CD4-positive, CD25-positive, alpha-beta regulatory T cell (primary cell): ENCODE results near the gene UACA. TPM values are rescaled to one million over a fixed set of nuclear protein-coding genes. Genes with fewer than 3 reads are reported as not detected.

Experiments used
- ATAC-seq, 2 donors: fragments of 150-1000 bp; cut with Tn5 transposase; one replicate each; pipeline ENCODE4 v1.10.0; 2021; ENCODE audit warnings: low read depth in 2 of 2, moderate number of reproducible peaks in 2 of 2, moderate library complexity in 1 of 2
- DNase-seq, 3 donors: peaks; one replicate each; pipeline versions ENCODE4 v3.0.0 to v3.0.0-alpha.2; 2012 to 2022; ENCODE audit warnings: mixed read lengths in 1 of 3
- H3K27ac ChIP-seq: one replicate; pipeline ENCODE4 v1.7.0; 2013; ENCODE audit warnings: mild to moderate bottlenecking, low read length; ENCODE audit not compliant: insufficient read depth, poor library complexity, severe bottlenecking
- H3K27me3 ChIP-seq: one replicate; pipeline ENCODE4 v1.7.0; 2013; ENCODE audit warnings: low read length; ENCODE audit not compliant: control insufficient read depth, insufficient read depth
- H3K36me3 ChIP-seq: one replicate; pipeline ENCODE4 v1.7.0; 2013; ENCODE audit warnings: mild to moderate bottlenecking, low read length, moderate library complexity; ENCODE audit not compliant: control insufficient read depth, insufficient read depth
- H3K4me1 ChIP-seq: 2 replicates; pipeline ENCODE4 v1.7.0; 2013; ENCODE audit warnings: mild to moderate bottlenecking, low read length; ENCODE audit not compliant: insufficient read depth, control insufficient read depth, poor library complexity, severe bottlenecking
- H3K4me3 ChIP-seq: one replicate; pipeline ENCODE4 v1.7.0; 2013; ENCODE audit warnings: low read depth, mild to moderate bottlenecking, low read length, moderate library complexity
- H3K9me3 ChIP-seq, 2 experiments: 1 replicate in 1 of 2; 2 replicates in 1 of 2; pipeline ENCODE4 v1.7.0; 2013; ENCODE audit warnings: low read length in 2 of 2, mild to moderate bottlenecking in 1 of 2, moderate library complexity in 1 of 2; ENCODE audit not compliant: control insufficient read depth in 2 of 2
- H3K27ac Mint-ChIP-seq, 3 donors: one replicate each; pipeline ENCODE4 v1.8.0; 2020 to 2022; ENCODE audit warnings: mild to moderate bottlenecking in 3 of 3, mixed read lengths in 3 of 3, moderate library complexity in 2 of 3
- H3K27me3 Mint-ChIP-seq: one replicate; pipeline ENCODE4 v1.8.0; 2022; ENCODE audit warnings: mild to moderate bottlenecking, mixed read lengths
- H3K36me3 Mint-ChIP-seq: one replicate; pipeline ENCODE4 v1.8.0; 2020; ENCODE audit warnings: mixed read lengths
- H3K4me1 Mint-ChIP-seq, 4 donors: one replicate each; pipeline ENCODE4 v1.8.0; 2020 to 2022; ENCODE audit warnings: mixed read lengths in 4 of 4, mild to moderate bottlenecking in 1 of 4
- H3K4me3 Mint-ChIP-seq, 4 donors: one replicate each; pipeline ENCODE4 v1.8.0; 2020 to 2022; ENCODE audit warnings: mild to moderate bottlenecking in 4 of 4, mixed read lengths in 4 of 4, moderate library complexity in 3 of 4
- H3K9me3 Mint-ChIP-seq, 7 donors: one replicate each; pipeline ENCODE4 v1.8.0; 2020 to 2022; ENCODE audit warnings: mixed read lengths in 7 of 7, mild to moderate bottlenecking in 3 of 7, moderate library complexity in 2 of 7
- polyA plus RNA-seq, 4 donors: library from polyadenylated mRNA; unstranded; fragments of 300-500 nt; fragmentation: Illumina TruSeq; gene quantifications; one replicate each; pipeline ENCODE4 v1.2.3, GENCODE V29; 2021
- total RNA-seq: library from RNA; stranded (reverse); gene quantifications from one replicate; pipeline ENCODE4 v1.2.3, GENCODE V29; 2022

UACA gene
- total and polyA plus RNA-seq, 5 donors from 2014 or later = 0.47 TPM; not detected in 4

DNA sequence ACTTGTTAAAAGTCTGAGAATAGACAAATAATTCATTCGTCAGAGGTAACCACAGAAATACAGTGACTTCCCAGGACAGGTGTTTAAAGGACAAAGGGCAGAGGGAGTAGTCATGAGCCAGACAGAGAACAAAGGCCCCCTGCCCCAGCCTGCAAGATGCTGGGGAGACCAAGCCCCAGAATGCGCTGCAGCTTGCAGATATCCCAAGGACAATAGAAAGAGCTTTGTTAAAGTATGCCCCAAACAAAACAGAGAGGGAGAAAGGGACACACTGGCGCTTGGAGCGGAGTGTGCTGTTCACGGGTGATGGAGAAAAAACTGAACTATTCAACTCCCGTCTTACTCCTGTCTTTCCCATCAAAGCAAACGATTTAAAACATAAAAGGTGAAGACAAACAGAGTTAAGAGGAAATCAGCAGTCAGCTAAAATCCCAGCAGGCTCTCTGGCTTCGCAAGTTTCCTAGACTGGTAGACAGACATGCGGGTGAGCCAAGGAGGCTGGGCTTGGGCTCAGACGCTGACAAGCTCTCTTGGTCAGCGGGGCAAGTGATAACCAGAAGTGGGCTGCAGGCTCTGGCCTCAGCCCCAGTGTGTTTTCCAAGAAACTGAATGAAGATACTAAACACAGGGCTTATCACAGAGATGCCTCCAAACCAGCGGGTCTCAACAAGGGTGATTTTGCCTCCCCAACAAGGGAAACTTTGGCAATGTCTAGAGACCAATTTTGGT, 130.1 kb downstream of the UACA start:
- Mint-ChIP-seq H3K9me3 (no peaks in the 10 kb centered on the region), H3K27ac (no peak overlapping the region), H3K36me3 (no peaks in the 10 kb centered on the region), H3K4me3 (no peak overlapping the region), H3K4me1 (peaks cover 0 to 7% (median 3%) of the 10 kb centered on the region in 4 donors), H3K27me3 (peaks cover 13% of the 10 kb centered on the region)
- no peak overlapping the region for H3K27ac ChIP-seq
- DNase-seq (no peak), ATAC-seq (no peak)
- H3K27me3 ChIP-seq = no peaks in the 10 kb centered on the region
- no peak overlapping the region for H3K4me3 ChIP-seq
- no peaks in the 10 kb centered on the region for H3K36me3 ChIP-seq
- H3K4me1 ChIP-seq = no peaks in the 10 kb centered on the region
- no peaks in the 10 kb centered on the region for H3K9me3 ChIP-seq

DNA sequence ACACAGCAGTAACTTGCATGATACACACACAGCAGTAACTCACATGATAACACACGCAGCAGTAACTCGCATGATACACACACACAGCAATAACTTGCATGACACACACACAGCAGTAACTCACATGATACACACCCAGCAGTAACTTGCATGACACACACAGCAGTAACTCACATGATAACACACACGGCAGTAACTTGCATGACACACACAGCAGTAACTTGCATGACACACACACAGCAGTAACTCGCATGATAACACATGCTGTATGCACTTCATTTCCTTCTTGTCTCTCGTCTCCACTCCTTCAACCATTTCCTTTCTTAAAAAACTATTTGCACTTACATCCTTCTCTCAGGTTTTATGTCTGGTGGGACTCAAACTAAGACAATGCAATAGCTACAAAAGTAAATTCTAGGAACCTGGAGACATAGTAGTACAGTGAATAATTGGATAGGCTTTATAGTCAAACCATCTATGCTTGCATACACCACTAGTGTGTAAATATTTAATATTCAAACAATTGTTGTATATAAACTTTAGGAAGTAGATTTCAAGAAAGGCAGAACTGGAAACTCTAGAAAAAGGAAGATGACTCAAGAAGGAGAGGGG, 130.8 kb downstream of the UACA start:
- Mint-ChIP-seq H3K4me3 (no peak overlapping the region), H3K9me3 (peaks cover 0 to under 1% (median 0%) of the 10 kb centered on the region in 7 donors), H3K36me3 (no peaks in the 10 kb centered on the region), H3K27ac (no peak overlapping the region), H3K27me3 (peaks cover 15% of the 10 kb centered on the region), H3K4me1 (peaks cover 0 to 7% (median 3%) of the 10 kb centered on the region in 4 donors)
- Histone ChIP-seq H3K36me3 (no peaks in the 10 kb centered on the region), H3K27ac (no peak overlapping the region), H3K4me1 (no peaks in the 10 kb centered on the region), H3K27me3 (no peaks in the 10 kb centered on the region), H3K9me3 (no peaks in the 10 kb centered on the region), H3K4me3 (no peak overlapping the region)
- no peak for ATAC-seq
- DNase-seq = no peak

DNA sequence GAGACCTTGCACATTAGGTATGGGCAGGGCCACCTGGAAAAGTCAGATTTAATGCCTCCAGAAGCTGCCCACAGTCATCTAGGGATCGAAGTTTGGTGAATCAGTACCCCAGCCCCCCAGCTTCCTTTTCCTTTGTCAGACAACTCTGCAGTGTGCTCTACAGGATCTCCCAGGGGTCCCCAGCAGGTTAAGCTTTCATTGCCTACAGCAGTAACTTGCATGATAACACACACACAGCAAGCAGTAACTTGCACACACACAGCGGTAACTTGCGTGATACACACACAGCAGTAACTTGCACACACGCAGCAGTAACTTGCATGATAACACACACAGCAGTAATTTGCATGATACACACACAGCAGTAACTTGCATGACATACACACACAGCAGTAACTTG, 131.3 kb downstream of the UACA start:
- Histone ChIP-seq H3K36me3 (no peaks in the 10 kb centered on the region), H3K27ac (no peak overlapping the region), H3K4me1 (no peaks in the 10 kb centered on the region), H3K9me3 (no peaks in the 10 kb centered on the region), H3K27me3 (no peaks in the 10 kb centered on the region), H3K4me3 (no peak overlapping the region)
- Mint-ChIP-seq H3K4me1 (peaks cover 0 to 7% (median 3%) of the 10 kb centered on the region in 4 donors), H3K9me3 (peaks cover 0 to 2% (median 0%) of the 10 kb centered on the region in 7 donors), H3K27ac (no peak overlapping the region), H3K27me3 (peaks cover 17% of the 10 kb centered on the region), H3K4me3 (no peak overlapping the region), H3K36me3 (no peaks in the 10 kb centered on the region)
- DNase-seq (no peak), ATAC-seq (no peak)

DNA sequence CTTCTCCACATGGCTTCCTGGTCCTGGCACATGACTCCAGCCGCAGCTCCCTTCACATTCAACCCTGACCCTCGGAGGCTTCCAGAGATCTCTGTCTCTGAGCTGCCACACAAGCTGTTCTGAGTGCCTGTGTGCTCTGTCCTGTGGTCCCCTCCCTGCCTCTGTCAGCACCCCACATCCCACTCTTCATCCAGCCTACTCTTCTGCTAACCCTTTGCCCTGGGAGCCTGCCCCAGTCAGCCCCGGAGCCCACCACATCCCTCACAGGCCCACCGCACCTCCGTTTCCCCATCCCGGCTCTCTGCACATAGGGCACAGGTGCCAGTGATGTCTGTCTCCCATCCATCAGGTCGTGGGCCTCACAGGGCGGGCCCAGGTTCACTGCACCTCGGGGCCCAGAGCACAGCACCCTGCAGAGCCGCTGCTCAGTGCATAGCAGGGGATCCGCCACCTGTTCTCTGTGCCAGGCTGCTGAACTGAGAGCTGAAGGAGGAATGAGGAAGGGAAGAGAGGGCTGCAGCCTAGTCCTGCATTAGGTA, 133.6 kb downstream of the UACA start:
- H3K9me3 Mint-ChIP-seq = peaks cover 0 to 4% (median 0%) of the 10 kb centered on the region in 7 donors
- no peak for DNase-seq
- Histone ChIP-seq H3K27me3 (peaks cover 2% of the 10 kb centered on the region), H3K9me3 (no peaks in the 10 kb centered on the region), H3K36me3 (no peaks in the 10 kb centered on the region), H3K4me1 (no peaks in the 10 kb centered on the region), H3K27ac (no peak overlapping the region), H3K4me3 (no peak overlapping the region)
- no peak overlapping the region for H3K27ac Mint-ChIP-seq
- peaks cover 5% of the 10 kb centered on the region for H3K27me3 Mint-ChIP-seq
- no peak overlapping the region for H3K4me3 Mint-ChIP-seq
- peaks cover 0 to 6% (median 3%) of the 10 kb centered on the region in 4 donors for H3K4me1 Mint-ChIP-seq
- ATAC-seq = no peak
- H3K36me3 Mint-ChIP-seq = no peaks in the 10 kb centered on the region

DNA sequence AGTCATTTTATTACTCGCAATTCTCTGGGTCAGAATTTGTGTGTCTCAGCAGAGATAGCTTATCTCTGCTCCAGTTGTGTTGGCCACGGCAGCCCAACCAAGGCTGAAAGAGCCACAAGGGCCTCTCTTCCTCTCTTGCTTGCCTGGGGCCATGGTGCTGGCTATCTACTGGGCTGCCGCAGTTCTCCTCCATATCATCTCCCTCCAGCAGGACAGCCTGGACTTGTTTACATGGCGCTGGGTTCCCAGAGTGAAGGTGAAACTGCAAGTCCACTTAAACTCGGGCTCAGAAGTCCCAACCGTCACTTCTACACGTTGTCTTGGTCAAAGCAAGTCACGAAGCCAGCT, 134.8 kb downstream of the UACA start:
- H3K27ac ChIP-seq = no peak overlapping the region
- H3K4me3 Mint-ChIP-seq = no peak overlapping the region
- ATAC-seq (no peak), DNase-seq (no peak)
- no peak overlapping the region for H3K4me3 ChIP-seq
- no peaks in the 10 kb centered on the region for H3K9me3 ChIP-seq
- no peak overlapping the region for H3K27ac Mint-ChIP-seq
- peaks cover 5% of the 10 kb centered on the region for H3K27me3 Mint-ChIP-seq
- H3K9me3 Mint-ChIP-seq = peaks cover 0 to 6% (median 3%) of the 10 kb centered on the region in 7 donors
- no peaks in the 10 kb centered on the region for H3K36me3 ChIP-seq
- peaks cover 2% of the 10 kb centered on the region for H3K27me3 ChIP-seq
- no peaks in the 10 kb centered on the region for H3K4me1 ChIP-seq
- no peaks in the 10 kb centered on the region for H3K36me3 Mint-ChIP-seq
- peaks cover 0 to 6% (median 3%) of the 10 kb centered on the region in 4 donors for H3K4me1 Mint-ChIP-seq

DNA sequence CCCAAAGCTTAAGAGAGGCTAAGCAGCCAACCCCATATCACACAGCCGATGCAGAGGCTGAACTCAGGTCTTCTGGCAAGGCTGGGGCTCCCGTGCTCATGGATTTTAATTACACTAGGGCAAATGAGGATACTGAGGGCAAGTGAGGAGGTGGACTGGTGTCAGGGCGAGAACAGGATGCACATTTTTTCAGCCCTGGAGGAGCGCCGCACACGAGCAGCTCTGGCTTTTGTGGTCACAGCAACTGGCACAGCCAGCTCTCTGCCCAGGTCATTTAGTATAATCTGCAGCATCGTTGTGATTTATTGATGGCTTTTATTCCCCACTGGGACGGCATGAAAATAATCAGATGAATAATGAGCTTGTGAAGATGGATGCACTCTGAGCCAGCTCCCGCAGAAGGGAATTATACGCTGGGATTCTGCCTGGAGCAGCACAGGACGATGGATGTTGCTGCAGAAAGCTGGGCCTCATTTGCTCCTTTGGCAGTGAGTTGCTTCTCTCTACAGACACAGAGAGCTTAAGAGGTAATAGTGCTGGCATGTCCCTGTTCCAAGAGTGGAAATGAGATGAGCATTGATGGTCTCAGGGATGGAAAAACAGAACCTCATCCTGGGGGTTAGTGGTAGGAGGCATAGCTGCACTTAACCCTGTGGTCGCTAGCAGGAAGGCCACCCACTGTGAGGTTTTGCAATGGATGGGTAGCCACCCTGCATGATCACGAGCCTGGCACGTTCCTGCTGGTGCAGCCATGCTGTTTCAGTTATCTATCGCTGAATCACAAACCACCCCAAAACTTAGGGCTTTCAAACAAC, 135.4 kb downstream of the UACA start:
- Histone ChIP-seq H3K4me1 (no peaks in the 10 kb centered on the region), H3K9me3 (peaks cover under 1 to 2% of the 10 kb centered on the region in 2 experiments), H3K36me3 (no peaks in the 10 kb centered on the region), H3K27ac (no peak overlapping the region), H3K27me3 (peaks cover 2% of the 10 kb centered on the region), H3K4me3 (no peak overlapping the region)
- ATAC-seq (no peak), DNase-seq (no peak)
- H3K9me3 Mint-ChIP-seq = peaks cover 0 to 9% (median 3%) of the 10 kb centered on the region in 7 donors
- peaks cover 5% of the 10 kb centered on the region for H3K27me3 Mint-ChIP-seq
- peaks cover 0 to 4% (median 3%) of the 10 kb centered on the region in 4 donors for H3K4me1 Mint-ChIP-seq
- no peak overlapping the region for H3K4me3 Mint-ChIP-seq
- no peaks in the 10 kb centered on the region for H3K36me3 Mint-ChIP-seq
- no peak overlapping the region for H3K27ac Mint-ChIP-seq

DNA sequence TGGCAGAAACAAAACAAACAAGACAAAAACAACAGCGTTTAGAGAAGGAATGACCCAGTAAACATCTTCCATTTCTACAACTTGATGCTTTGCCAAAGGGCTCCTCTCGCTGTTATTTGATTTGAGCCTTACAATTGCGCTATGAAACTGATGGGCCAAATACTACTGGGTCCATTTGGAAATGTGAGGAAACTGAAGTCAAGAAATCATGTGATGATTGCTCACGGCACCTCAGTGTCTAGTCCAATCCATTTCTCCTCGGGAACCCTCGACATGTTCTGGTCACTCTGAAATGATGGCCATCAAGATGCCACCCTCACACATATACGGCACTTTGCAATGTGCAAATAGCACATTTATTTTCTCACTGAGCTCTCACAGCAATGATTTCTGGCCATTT, 136.0 kb downstream of the UACA start:
- ATAC-seq = no peak
- no peaks in the 10 kb centered on the region for H3K36me3 ChIP-seq
- H3K4me1 Mint-ChIP-seq = peaks cover 0 to 3% (median under 1%) of the 10 kb centered on the region in 4 donors
- peaks cover 0 to 9% (median 5%) of the 10 kb centered on the region in 7 donors for H3K9me3 Mint-ChIP-seq
- peaks cover 6 to 7% of the 10 kb centered on the region in 2 experiments for H3K9me3 ChIP-seq
- H3K36me3 Mint-ChIP-seq = no peaks in the 10 kb centered on the region
- H3K27ac Mint-ChIP-seq = no peak overlapping the region
- no peak for DNase-seq
- H3K27ac ChIP-seq = no peak overlapping the region
- H3K4me1 ChIP-seq = no peaks in the 10 kb centered on the region
- no peak overlapping the region for H3K4me3 Mint-ChIP-seq
- H3K4me3 ChIP-seq = no peak overlapping the region
- peaks cover 2% of the 10 kb centered on the region for H3K27me3 ChIP-seq
- H3K27me3 Mint-ChIP-seq = peaks cover 5% of the 10 kb centered on the region
